Measurements from ENCODE around the gene LRRC32.

Gene LRRC32

DNA sequence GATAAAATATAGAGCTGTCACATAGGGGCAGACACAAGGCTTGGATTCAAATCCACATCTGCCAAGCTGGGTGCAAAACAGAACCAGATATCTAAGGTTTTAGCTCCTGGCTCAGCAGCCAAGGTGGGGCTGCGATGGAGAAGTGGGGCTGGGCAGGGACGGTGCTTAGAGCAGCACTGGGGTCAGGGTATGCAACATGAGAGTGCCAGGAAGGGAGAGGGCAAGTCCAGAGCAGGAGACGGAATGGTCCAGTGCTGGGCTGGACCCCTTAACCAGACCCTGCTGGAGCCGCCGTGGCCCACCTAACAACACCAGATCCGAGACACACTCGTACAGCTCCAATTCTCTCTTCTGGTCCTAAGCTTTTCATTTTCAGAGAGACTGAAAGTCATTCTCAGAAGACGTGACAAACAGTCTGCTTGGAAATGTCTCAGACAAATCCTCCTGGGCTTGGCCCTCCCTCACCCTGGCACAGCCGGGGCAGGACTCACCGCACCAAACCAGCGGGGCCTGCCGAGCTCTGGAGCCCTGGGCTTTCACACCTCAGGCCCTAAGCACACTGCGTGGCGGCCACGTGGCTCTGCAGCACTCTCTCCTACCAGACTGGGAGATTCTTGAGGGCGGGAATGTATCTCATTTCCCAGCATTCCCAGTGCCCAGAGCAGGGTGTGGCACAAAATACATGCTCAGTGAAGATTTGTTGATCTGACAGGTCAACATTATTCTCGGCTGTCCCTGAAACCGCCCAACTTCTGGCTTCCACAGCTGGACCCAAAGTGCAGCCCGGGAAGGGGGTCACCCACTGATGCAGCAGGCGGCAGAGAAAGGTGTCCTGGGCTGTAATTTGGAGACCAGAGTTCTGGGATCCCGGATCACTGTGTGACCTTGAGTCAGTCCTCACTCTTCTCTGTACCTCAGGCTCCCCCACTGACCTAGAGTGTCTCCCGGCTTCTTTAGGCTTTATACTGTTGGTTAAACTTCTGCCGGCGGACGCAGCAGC is 11.6 kb downstream of the LRRC32 start:
- DNase-seq (ENCODE audit: low read depth) = no peak
- no peak overlapping the region for H3K4me3 ChIP-seq (ENCODE audit: low read length)
- TF ChIP-seq, protein P1, sequence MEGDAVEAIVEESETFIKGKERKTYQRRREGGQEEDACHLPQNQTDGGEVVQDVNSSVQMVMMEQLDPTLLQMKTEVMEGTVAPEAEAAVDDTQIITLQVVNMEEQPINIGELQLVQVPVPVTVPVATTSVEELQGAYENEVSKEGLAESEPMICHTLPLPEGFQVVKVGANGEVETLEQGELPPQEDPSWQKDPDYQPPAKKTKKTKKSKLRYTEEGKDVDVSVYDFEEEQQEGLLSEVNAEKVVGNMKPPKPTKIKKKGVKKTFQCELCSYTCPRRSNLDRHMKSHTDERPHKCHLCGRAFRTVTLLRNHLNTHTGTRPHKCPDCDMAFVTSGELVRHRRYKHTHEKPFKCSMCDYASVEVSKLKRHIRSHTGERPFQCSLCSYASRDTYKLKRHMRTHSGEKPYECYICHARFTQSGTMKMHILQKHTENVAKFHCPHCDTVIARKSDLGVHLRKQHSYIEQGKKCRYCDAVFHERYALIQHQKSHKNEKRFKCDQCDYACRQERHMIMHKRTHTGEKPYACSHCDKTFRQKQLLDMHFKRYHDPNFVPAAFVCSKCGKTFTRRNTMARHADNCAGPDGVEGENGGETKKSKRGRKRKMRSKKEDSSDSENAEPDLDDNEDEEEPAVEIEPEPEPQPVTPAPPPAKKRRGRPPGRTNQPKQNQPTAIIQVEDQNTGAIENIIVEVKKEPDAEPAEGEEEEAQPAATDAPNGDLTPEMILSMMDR (conservative IDR thresholded peaks at IDR 0.05; ENCODE audit: low read depth, low read length) = no peak

DNA sequence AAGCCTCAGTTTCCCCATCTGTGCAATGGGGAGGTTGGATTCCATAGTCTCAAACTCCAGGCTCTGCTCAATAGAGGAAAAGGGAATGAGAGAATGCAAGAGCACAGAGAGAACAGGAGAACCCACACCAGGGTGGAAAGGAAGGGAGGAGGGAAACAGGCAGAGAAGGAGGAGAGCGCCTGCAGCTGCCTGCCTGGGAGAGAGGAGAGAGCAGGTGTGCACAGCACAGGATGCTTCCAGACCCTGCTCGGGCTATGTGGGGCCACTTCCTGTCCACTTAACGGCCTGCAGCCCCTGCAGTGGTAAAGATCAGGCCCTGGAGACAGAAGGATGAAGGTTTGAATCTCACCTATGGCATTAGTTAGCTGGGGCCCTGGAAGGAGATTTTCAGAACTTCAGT is 12.3 kb downstream of the LRRC32 start:
- no peak overlapping the region for H3K4me3 ChIP-seq (ENCODE audit: low read length)
- TF ChIP-seq, protein P1 (conservative IDR thresholded peaks at IDR 0.05; ENCODE audit: low read depth, low read length) = no peak
- DNase-seq (ENCODE audit: low read depth) = no peak

DNA sequence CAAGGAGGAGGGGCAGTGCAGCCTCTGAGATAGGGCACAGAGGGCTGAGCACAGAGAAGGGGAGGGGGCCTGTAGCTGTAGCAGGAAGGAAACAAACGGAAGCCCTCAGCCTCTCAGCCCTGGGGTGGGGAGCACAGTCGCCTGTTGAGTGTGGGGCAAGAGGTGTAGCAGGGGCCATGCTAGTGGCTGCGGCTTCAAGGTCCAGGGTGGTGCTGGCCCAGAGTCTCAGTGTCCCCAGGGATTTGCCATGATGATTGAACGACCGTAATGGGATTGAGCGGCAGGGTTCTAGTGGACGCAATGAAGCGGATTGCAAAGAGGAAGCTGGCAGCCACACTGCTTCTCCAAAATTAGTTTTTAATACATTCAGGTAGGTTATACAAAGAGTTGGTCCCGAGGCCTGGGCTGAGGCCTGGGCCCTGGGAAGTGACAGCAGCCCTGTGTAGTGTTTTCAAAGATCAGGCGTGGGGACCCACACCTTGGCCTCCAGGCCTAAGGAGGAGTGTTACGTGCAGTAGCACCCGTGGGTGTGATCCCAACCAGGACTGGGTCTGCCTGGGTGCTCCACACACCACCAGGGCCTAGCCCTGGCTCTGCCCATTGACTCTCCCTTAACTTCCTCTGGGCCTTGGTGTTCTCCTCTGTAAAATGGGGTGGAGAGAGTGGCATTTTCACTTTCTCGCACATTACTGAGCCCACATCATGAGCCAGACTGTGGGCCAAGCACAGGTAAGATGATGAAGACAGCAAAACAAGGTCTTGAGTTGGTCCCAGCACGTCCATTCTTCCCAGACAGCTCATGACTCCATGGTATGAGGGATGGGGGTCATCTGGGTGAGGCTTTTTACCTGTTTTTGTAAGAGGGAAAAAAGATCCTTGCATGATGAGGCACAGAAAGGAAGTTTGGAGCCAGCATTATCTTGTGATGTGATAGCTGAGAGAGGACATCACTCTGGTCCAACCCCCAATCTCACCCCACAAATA is 13.1 kb downstream of the LRRC32 start:
- DNase-seq (ENCODE audit: low read depth) = no peak
- TF ChIP-seq, protein P1 (conservative IDR thresholded peaks at IDR 0.05; ENCODE audit: low read depth, low read length) = no peak
- no peak overlapping the region for H3K4me3 ChIP-seq (ENCODE audit: low read length)

DNA sequence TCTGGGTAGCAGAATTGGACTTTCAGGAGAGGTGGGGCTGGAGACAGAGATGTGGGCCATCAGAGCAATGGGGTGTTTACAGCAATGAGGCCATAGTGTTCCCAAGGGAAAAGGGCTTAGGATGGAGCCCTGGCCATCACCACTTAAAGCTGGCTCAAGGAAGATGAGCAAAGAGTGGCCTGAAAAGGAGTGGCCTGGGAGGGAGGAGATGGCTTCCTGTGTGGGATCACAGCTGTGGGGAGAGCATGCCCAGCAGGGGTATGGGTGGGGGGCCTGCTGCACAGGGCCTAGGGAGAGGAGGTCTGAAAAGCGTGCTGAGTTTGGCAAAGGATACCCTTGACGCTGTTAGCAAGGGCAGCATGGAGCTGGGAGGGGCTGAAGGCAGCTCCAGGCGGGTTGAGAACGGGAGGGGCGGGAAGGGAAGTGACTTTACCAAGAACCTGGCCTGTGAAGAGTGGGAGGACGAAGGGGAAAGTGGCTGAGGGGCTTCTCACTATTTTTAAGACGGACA is 13.9 kb downstream of the LRRC32 start:
- H3K4me3 ChIP-seq (ENCODE audit: low read length) = no peak overlapping the region
- TF ChIP-seq, protein P1 (conservative IDR thresholded peaks at IDR 0.05; ENCODE audit: low read depth, low read length) = no peak
- DNase-seq (ENCODE audit: low read depth) = no peak

DNA sequence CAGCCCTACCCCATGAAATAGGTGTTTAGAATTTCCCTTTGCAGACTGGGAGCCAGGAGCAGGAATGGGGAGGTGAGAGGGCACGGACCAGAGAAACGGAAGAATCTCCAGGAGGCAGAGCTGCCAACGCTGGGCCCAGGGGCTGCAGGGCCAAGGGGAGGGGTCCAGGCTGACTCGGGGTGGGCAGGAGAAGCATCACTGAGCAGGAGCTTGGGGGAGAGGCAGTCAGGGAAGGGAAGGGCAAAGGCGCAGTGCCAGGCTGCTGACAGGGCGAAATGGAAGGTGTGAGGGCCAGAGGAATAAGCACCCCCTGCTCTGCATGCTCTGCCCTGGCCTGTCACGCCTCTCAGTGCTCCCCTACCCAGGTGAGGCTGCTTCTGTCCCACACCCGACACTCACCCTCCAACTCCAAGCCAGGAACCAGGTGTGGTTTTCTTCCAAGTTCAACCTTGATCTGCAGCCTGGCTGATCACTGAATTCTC is 14.5 kb downstream of the LRRC32 start:
- TF ChIP-seq, protein P1 (conservative IDR thresholded peaks at IDR 0.05; ENCODE audit: low read depth, low read length) = no peak
- H3K4me3 ChIP-seq (ENCODE audit: low read length) = no peak overlapping the region
- no peak for DNase-seq (ENCODE audit: low read depth)

DNA sequence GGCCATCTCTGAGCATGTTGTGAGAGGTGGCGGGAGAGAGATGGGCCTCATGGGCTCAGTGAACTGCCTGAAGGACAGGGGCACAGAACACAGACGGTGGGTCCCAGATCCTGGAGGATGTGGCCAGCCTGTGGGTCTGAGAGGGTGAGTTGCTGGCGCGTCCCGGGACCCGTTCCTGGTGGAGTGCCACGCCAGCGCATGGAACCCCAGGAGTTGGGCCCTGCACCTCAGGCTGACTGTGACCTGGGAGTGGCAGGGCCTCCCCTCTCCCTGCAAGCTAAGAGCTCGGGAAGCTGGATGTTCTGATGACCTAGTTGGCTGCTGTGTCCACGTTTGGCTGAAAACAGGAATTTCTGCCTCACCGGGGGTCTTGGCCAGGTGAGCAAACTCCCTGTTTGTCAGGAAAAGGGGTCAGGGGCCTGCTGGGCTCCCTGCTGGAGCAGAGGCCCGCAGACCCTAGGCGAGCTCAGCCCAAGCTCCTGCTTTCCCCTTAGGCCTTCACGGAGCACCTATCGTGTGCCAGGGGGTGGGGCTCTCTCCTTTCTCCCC is 15.0 kb downstream of the LRRC32 start:
- TF ChIP-seq, protein P1 (conservative IDR thresholded peaks at IDR 0.05; ENCODE audit: low read depth, low read length) = no peak
- H3K4me3 ChIP-seq (ENCODE audit: low read length) = no peak overlapping the region
- DNase-seq (ENCODE audit: low read depth) = no peak
